ENCODE measurements around the gene GRIFIN.

Gene GRIFIN

GRCh38 chr7:2476298-2476697 is at the start of gene GRIFIN:
TSS of gene GRIFIN (minus strand) at chr7:2476398. CDS start at chr7:2476383, 15 bp downstream.
- TF ChIP-seq CTCF (conservative IDR thresholded peaks at IDR 0.05; ENCODE audit: low read depth, low read length): no peak
- no peak within 1 kb of the TSS for H3K4me3 ChIP-seq (ENCODE audit: low read length)
- DNase-seq (ENCODE audit: low read depth): no peak

GRCh38 chr7:2524808-2525657 is 48.8 kb upstream of the GRIFIN start:
- no peak for TF ChIP-seq CTCF (conservative IDR thresholded peaks at IDR 0.05; ENCODE audit: low read depth, low read length)
- no peak overlapping the region for H3K4me3 ChIP-seq (ENCODE audit: low read length)
- no peak for DNase-seq (ENCODE audit: low read depth)

- TF ChIP-seq CTCF (conservative IDR thresholded peaks at IDR 0.05; ENCODE audit: low read depth, low read length): no peak
- H3K4me3 ChIP-seq (ENCODE audit: low read length): no peak overlapping the region
- no peak for DNase-seq (ENCODE audit: low read depth)
Observed at GRCh38 chr7:2523941-2524807, 48.0 kb upstream of the GRIFIN start.

GRCh38 chr7:2523461-2523936 is 47.3 kb upstream of the GRIFIN start:
- TF ChIP-seq CTCF (conservative IDR thresholded peaks at IDR 0.05; ENCODE audit: low read depth, low read length): no peak
- no peak for DNase-seq (ENCODE audit: low read depth)
- no peak overlapping the region for H3K4me3 ChIP-seq (ENCODE audit: low read length)

- TF ChIP-seq CTCF (conservative IDR thresholded peaks at IDR 0.05; ENCODE audit: low read depth, low read length): no peak
- no peak overlapping the region for H3K4me3 ChIP-seq (ENCODE audit: low read length)
- no peak for DNase-seq (ENCODE audit: low read depth)
Observed at GRCh38 chr7:2522780-2523433, 46.7 kb upstream of the GRIFIN start.

- TF ChIP-seq CTCF (conservative IDR thresholded peaks at IDR 0.05; ENCODE audit: low read depth, low read length): no peak
- H3K4me3 ChIP-seq (ENCODE audit: low read length): peak overlapping the region; percentile 46
- no peak for DNase-seq (ENCODE audit: low read depth)
Observed at GRCh38 chr7:2521952-2522591, 45.9 kb upstream of the GRIFIN start.
